ENCODE measurements around the gene C10orf71.

C10orf71 gene

GRCh38 chr10:49272251-49273081, 26.5 kb upstream of the C10orf71 start:
- DNase-seq, result no peak

GRCh38 chr10:49273082-49273465, 25.9 kb upstream of the C10orf71 start:
- no peak for DNase-seq

GRCh38 chr10:49273626-49274025, 25.3 kb upstream of the C10orf71 start:
- no peak for DNase-seq

DNA sequence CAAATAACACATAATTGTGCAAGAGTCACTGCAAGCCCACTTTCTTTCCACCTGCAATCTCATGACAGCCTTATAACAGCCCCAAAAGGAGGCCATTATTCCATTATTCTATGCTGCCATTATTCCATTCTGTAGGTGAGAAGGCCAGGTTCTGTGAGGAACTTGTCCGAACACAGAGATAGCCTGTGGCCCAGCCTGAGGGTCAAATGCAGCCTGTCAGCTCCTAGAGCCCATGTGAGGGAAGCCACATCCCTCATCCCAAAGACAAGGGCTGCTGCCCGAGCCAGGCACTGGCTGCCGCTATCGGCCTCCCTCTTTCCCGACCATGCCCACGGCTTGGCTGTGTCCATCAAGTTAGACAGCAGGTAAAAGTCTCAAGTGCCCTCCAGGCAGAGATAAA, 24.1 kb upstream of the C10orf71 start:
- no peak for DNase-seq

DNA sequence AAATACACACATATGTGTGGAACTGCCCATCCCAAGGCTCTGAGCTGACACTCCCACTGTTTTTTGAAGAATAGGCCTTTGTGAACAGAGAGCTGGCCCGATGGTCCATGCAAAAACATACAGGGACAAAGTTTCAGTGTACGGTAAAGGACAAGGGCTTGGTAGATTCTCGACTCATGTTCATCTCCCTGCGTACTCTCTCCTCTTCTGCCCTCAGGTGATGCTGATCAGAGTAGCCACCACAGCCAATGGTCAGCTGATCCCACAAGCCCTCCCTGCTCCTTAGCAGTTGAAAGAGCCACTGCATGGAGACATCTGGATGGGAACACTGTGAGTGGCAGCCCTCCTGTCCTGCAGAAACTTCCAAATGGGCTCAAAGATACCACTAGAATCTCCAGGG, 23.1 kb upstream of the C10orf71 start:
- DNase-seq, result no peak

- no peak for DNase-seq
These were observed 22.4 kb upstream of the C10orf71 start for GRCh38 chr10:49276596-49276995.

- DNase-seq, result no peak
These were observed 21.0 kb upstream of the C10orf71 start for GRCh38 chr10:49277973-49278372.

DNA sequence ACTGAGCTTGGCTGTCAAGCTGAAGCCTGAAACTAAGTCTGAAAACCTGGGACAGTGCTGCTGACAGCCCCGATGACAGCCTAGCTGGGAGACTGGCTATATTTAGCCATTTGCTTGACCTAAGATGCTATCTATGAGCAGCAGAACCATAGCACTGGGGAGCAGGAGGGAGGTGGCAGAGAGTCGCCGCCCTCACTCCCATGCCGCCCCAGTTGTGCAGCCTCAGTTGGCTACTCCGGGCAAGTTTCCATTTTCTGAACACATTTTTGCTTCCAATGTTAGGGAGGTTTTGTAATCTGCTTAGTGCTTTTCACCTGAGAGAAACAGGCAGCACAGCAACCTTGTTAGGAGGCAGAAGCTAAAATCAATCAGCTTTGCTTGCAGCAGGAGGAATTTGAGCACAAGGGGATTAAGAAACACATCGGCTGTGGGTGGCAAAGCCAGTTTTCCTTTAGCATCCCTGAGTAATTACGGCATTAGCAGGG, 20.4 kb upstream of the C10orf71 start:
- no peak for DNase-seq

GRCh38 chr10:49279015-49279880, 19.7 kb upstream of the C10orf71 start:
- DNase-seq, result no peak

- DNase-seq, result no peak
These were observed 19.0 kb upstream of the C10orf71 start for GRCh38 chr10:49280001-49280408.

DNA sequence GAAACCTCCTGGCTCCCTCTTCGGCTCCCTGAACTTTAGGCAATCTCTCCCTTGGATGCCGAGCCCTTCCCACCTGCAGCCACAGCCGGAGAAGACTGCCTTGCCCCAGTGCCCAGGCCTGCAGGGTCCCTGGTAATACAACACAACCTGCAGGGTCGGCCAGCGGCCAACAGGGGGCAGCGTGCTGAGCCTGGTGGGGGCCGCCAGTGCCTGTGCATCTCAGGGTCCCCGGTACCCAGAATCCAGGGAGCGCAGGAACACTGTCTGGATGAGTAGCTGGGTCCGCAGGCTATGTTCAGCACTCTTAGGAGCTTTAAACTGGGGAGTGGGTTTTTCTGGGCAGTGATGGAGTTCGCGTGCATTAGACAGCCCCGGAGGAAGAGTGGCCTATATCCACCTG, 17.5 kb upstream of the C10orf71 start:
- DNase-seq, result no peak

DNA sequence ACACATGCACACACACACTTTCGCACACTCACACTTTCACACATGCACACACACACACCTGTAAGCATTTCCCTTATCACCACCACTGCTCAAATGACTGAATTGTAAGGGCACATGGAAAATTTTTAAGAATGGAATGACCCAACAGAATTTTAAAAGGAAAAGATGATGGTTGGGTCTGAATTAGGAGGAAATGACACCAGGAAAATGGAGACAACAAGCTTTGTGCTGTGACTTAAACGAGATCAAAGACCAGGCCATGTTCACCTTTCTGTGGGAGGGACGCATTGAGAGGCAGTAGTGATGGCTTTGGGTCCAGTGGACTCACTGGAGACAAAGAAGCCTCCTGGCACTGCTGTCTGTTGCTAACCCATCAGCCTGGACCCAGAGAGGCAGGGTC, 16.7 kb upstream of the C10orf71 start:
- no peak for DNase-seq

DNA sequence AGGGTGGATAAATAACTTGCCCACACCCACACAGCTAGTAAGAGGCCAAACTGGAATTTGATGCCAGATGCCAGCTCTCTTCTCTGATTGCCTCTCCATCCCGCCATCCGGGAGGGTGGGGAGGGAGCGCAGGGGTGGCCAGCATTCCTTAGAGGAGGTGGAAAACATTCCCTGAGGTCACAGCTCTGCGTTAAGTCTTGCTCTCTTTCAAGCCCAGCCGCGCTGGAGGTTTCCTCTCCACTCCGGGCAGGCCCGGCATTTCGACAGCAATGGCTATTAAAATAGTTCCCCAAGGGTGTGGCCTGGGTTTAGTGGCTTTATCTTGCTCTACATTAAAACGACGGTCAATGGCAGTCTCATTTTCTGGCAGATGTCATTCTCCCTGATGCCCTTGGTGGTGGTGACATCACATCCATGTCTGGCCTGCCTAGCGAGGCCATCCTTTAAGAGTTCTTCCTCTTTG, 16.1 kb upstream of the C10orf71 start:
- DNase-seq, result no peak

DNA sequence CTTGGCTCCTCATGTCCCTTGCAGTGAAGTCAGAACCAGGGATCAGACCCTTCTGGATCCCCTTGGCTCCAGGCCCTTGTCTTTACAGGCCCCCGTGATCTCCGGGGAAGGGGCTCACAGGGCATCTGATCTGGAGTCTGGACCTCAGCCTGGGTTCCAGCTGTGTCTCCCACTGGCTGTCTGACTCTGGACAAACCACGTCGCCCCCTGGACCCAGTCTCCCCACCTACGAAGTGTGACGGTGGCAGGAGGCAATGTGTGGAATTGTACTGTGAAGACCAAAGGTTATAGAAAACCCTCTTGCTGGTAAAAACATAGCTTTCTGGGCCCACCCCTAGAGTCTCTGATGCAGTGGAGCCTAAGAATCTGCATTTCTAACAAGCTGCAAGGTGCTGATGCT, 15.5 kb upstream of the C10orf71 start:
- DNase-seq, result no peak

DNA sequence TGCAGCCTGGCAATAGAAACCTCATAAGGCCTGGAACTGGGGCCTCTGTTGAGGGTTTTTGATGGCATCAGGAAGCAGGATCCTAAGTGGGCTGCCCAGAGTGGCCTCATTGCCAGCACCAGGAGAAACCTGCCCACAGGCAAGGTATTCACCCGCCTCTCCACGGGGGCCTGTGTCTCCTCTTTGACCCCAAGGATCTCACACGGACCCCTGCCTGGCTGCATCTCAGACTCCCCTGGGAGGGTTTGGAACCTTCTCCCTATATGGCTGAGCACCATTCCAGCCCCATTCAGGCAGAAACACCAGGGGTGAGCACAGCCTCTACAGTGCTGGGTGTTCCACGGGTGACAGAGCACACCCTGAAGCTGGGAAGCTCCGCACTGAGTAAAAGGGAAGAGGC, 14.6 kb upstream of the C10orf71 start:
- no peak for DNase-seq

DNA sequence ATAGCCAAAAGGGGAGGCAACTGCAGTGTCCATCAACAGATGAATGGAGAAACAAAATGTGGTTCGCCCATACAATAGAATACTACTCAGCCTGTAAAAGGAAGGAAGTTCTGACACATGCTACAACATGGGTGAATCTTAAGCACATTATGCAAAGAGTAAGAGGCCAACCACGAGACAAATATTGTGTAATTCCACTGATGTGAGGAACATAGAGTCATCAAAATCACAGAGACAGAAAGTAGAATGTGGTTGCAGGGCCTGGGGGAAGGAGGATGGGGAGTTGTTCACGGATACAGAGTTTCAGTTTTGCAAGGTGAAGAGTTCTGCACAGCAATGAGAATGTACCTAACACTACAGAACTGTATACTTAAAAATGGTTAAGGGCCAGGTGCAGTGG, 13.7 kb upstream of the C10orf71 start:
- no peak for DNase-seq

GRCh38 chr10:49286686-49287085, 12.3 kb upstream of the C10orf71 start:
- no peak for DNase-seq

DNA sequence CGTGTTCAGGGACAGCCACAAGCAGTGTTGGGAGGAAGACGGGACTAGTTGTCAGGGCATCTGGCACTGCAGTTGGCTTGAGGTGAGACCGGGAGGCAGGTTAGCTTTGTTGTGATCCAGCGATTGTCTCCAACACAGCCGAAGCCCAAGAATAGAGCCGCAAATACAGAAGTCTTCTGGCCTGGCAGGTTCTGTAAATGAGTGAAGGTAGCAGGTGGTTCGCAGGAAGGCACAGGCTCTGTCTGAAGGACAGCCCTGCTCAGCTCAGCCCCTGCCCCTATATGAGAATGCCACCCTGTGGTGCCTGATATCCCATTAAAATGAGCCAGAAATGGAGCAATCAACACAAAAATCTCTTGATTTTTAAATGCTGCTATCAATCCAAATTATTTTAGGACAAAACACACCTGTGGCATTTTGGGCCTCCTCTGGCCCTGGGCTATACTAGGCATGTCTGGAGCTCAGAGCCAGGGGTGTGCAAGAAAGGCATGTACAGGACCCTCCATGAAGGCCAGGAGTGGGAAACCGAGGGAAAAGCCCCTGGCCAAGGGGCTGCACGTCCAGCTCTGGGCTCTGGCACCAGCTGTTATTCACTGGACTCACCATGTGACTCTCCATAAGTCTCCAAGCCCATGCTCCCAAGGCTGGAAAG, 11.2 kb upstream of the C10orf71 start:
- no peak for DNase-seq

- no peak for DNase-seq
These were observed 10.5 kb upstream of the C10orf71 start for GRCh38 chr10:49288341-49289065.

GRCh38 chr10:49289480-49289879, 9.5 kb upstream of the C10orf71 start:
- no peak for DNase-seq

- DNase-seq, result no peak
These were observed 8.8 kb upstream of the C10orf71 start for GRCh38 chr10:49290131-49290530.
